ENCODE data around the gene VTI1A.
"Not testable (repeated sequence)": the region's sequence is repeated elsewhere in the genome, so short reads cannot be mapped to it uniquely, and the experiment has no call there.

VTI1A gene

GRCh38 chr10:112721080-112721698, 274.2 kb downstream of the VTI1A start:
- peak; percentile 43 for DNase-seq (ENCODE audit: low spot score)
- TF ChIP-seq CTCF (IDR thresholded peaks at IDR 0.05; ENCODE audit: extremely low read depth, insufficient read depth, missing control alignments) = peak; percentile 40
- in situ Hi-C loops (cut with MboI; ENCODE audit: low pct_unique_long_range_greater_than_20kb, low sequenced_read_pairs, unreplicated experiment) = no loop called here

- no peak for DNase-seq (ENCODE audit: low spot score)
- in situ Hi-C loops (cut with MboI; ENCODE audit: low pct_unique_long_range_greater_than_20kb, low sequenced_read_pairs, unreplicated experiment) = no loop called here
- TF ChIP-seq CTCF (IDR thresholded peaks at IDR 0.05; ENCODE audit: extremely low read depth, insufficient read depth, missing control alignments) = no peak
Observed at GRCh38 chr10:112722758-112723157, 275.7 kb downstream of the VTI1A start.

GRCh38 chr10:112723876-112724275, 276.9 kb downstream of the VTI1A start:
- no peak for DNase-seq (ENCODE audit: low spot score)
- in situ Hi-C loops (cut with MboI; ENCODE audit: low pct_unique_long_range_greater_than_20kb, low sequenced_read_pairs, unreplicated experiment) = no loop called here
- no peak for TF ChIP-seq CTCF (IDR thresholded peaks at IDR 0.05; ENCODE audit: extremely low read depth, insufficient read depth, missing control alignments)

GRCh38 chr10:112724404-112724991, 277.5 kb downstream of the VTI1A start:
- DNase-seq (ENCODE audit: low spot score) = no peak
- TF ChIP-seq CTCF (IDR thresholded peaks at IDR 0.05; ENCODE audit: extremely low read depth, insufficient read depth, missing control alignments) = no peak
- in situ Hi-C loops (cut with MboI; ENCODE audit: low pct_unique_long_range_greater_than_20kb, low sequenced_read_pairs, unreplicated experiment) = no loop called here

- DNase-seq (ENCODE audit: low spot score) = no peak
- in situ Hi-C loops (cut with MboI; ENCODE audit: low pct_unique_long_range_greater_than_20kb, low sequenced_read_pairs, unreplicated experiment) = no loop called here
- TF ChIP-seq CTCF (IDR thresholded peaks at IDR 0.05; ENCODE audit: extremely low read depth, insufficient read depth, missing control alignments) = no peak
Observed at GRCh38 chr10:112728118-112728883, 281.3 kb downstream of the VTI1A start.

GRCh38 chr10:112728997-112729396, 282.0 kb downstream of the VTI1A start:
- DNase-seq (ENCODE audit: low spot score) = no peak
- in situ Hi-C loops (cut with MboI; ENCODE audit: low pct_unique_long_range_greater_than_20kb, low sequenced_read_pairs, unreplicated experiment) = no loop called here
- TF ChIP-seq CTCF (IDR thresholded peaks at IDR 0.05; ENCODE audit: extremely low read depth, insufficient read depth, missing control alignments) = no peak

- DNase-seq (ENCODE audit: low spot score); in situ Hi-C loops (cut with MboI; ENCODE audit: low pct_unique_long_range_greater_than_20kb, low sequenced_read_pairs, unreplicated experiment): not testable (repeated sequence)
Observed at GRCh38 chr10:112731450-112731849, 284.4 kb downstream of the VTI1A start.
